HepG2 (cell line): Measurements from ENCODE around the gene SMAD7. TPM values are rescaled to one million over a fixed set of nuclear protein-coding genes. Genes with fewer than 3 reads are reported as not detected.
A peak's percentile ranks its signal among the peaks of the same experiment; 100 is the strongest.

Experiments
- CTCF ChIP-seq: sonication (generic); formaldehyde crosslinking; IDR thresholded peaks from 2 replicates; pipeline ENCODE4 v1.5.0; 2020; ENCODE audit warnings: mild to moderate bottlenecking, missing genetic modification reagents, moderate library complexity
- EP300 ChIP-seq, 3 experiments: sonication (generic) in 1 of 3; formaldehyde crosslinking in 1 of 3; IDR thresholded peaks; 2 replicates each; pipeline versions ENCODE4 v1.5.1 to v1.6.1; 2011 to 2020; ENCODE audit warnings: low read depth in 2 of 3, low read length in 2 of 3, borderline replicate concordance in 1 of 3, improper control_type of control experiment in 1 of 3, mild to moderate bottlenecking in 1 of 3, missing genetic modification reagents in 1 of 3, moderate library complexity in 1 of 3
- GATAD2A ChIP-seq: IDR thresholded peaks from 2 replicates; pipeline ENCODE4 v1.6.1; 2016
- HOMEZ ChIP-seq: IDR thresholded peaks from 2 replicates; pipeline ENCODE4 v1.6.1; 2016; ENCODE audit warnings: low read depth
- HOXA3 ChIP-seq: sonication (generic); formaldehyde crosslinking; IDR thresholded peaks from 2 replicates; pipeline ENCODE4 v1.5.0; 2020; ENCODE audit warnings: missing genetic modification reagents
- KAT8 ChIP-seq: IDR thresholded peaks from 2 replicates; pipeline ENCODE4 v1.6.1; 2016; ENCODE audit warnings: missing genetic modification reagents, missing compliant biosample characterization
- MLLT10 ChIP-seq: sonication (generic); formaldehyde crosslinking; IDR thresholded peaks from 2 replicates; pipeline ENCODE4 v1.4.0; 2020; ENCODE audit warnings: missing genetic modification reagents
- NR2F1 ChIP-seq, 2 experiments: fragments of 450-650 bp in 1 of 2; formaldehyde crosslinking in 1 of 2; IDR thresholded peaks; 2 replicates each; pipeline versions ENCODE4 v1.5.0 to v1.6.1; 2016 to 2020; ENCODE audit warnings: mild to moderate bottlenecking in 1 of 2, missing compliant biosample characterization in 1 of 2, missing genetic modification reagents in 1 of 2, moderate library complexity in 1 of 2
- RCOR2 ChIP-seq: IDR thresholded peaks from 2 replicates; pipeline ENCODE4 v1.6.1; 2016; ENCODE audit warnings: missing biosample characterization, missing genetic modification reagents
- SAP130 ChIP-seq: IDR thresholded peaks from 2 replicates; pipeline ENCODE4 v1.6.1; 2016; ENCODE audit warnings: low read depth
- SRF ChIP-seq: IDR thresholded peaks from 2 replicates; pipeline ENCODE4 v1.6.1; 2011; ENCODE audit warnings: mild to moderate bottlenecking, low read depth, low read length, moderate library complexity
- TEAD2 ChIP-seq: sonication (generic); formaldehyde crosslinking; IDR thresholded peaks from 2 replicates; pipeline ENCODE4 v1.9.0; 2021; ENCODE audit warnings: missing genetic modification reagents
- TP53 ChIP-seq: sonication (generic); formaldehyde crosslinking; conservative IDR thresholded peaks from 2 replicates; pipeline ENCODE4 v1.4.0; 2020; ENCODE audit warnings: missing genetic modification reagents
- XRCC5 ChIP-seq: fragments of 200-400 bp; formaldehyde crosslinking; optimal IDR thresholded peaks from 2 replicates; pipeline ENCODE3; 2017; ENCODE audit warnings: mild to moderate bottlenecking, low read length
- ZBTB7A ChIP-seq: sonication (generic); formaldehyde crosslinking; IDR thresholded peaks from 2 replicates; pipeline ENCODE4 v1.8.0; 2022; ENCODE audit warnings: mild to moderate bottlenecking, missing genetic modification reagents
- ZGPAT ChIP-seq: IDR thresholded peaks from 2 replicates; pipeline ENCODE4 v1.6.1; 2016; ENCODE audit warnings: mild to moderate bottlenecking
- ZNF572 ChIP-seq: sonication (generic); formaldehyde crosslinking; IDR thresholded peaks from 2 replicates; pipeline ENCODE4 v1.5.1; 2020; ENCODE audit warnings: mild to moderate bottlenecking, missing genetic modification reagents
- ZNF749 ChIP-seq: sonication (generic); formaldehyde crosslinking; IDR thresholded peaks from 2 replicates; pipeline ENCODE4 v1.8.0; 2022; ENCODE audit warnings: mild to moderate bottlenecking, missing genetic modification reagents, moderate library complexity, borderline replicate concordance
- ZSCAN31 ChIP-seq: sonication (generic); formaldehyde crosslinking; IDR thresholded peaks from 2 replicates; pipeline ENCODE4 v1.5.0; 2020; ENCODE audit warnings: low read depth, mild to moderate bottlenecking, missing genetic modification reagents
- ZSCAN9 ChIP-seq: IDR thresholded peaks from 2 replicates; pipeline ENCODE4 v1.6.1; 2016; ENCODE audit warnings: borderline replicate concordance
- polyA plus RNA-seq, 8 experiments: library from polyadenylated mRNA; depleted of rRNA in 3 of 8; stranded (reverse) in 7 of 8; unstranded in 1 of 8; fragments of >200 nt; fragmentation: Illumina TruSeq in 4 of 8; extraction: Trizol in 4 of 8; gene quantifications; 2 replicates each; pipeline versions ENCODE4 v1.2.1 to v1.2.3, GENCODE V29; 2011 to 2016; ENCODE audit warnings: low read depth in 4 of 8, missing spikeins in 1 of 8, mixed read lengths in 1 of 8; ENCODE audit not compliant: insufficient read depth in 1 of 8
- total RNA-seq, 5 experiments: library from RNA; depleted of rRNA; stranded (reverse); fragments of >200 nt; fragmentation: Illumina TruSeq; extraction: Trizol; gene quantifications; 2 replicates each; pipeline ENCODE4 v1.2.3, GENCODE V29; 2016; ENCODE audit warnings: low read depth in 1 of 5
- TF ChIP-seq, protein P1 (sequence below): sonication (generic); formaldehyde crosslinking; IDR thresholded peaks from 2 replicates; pipeline ENCODE4 v1.8.0; 2022; ENCODE audit warnings: mild to moderate bottlenecking, missing genetic modification reagents, borderline replicate concordance
- TF ChIP-seq, protein P2 (sequence below): sonication (generic); formaldehyde crosslinking; IDR thresholded peaks from 2 replicates; pipeline ENCODE4 v1.4.0; 2020; ENCODE audit warnings: mild to moderate bottlenecking, missing genetic modification reagents

The SMAD7 gene
- total and polyA plus RNA-seq, 2 of the 13 experiments (the other 11 are each of a cell fraction or from before 2014, with no cell fraction given), result 17.4 to 24.7 TPM

- TF ChIP-seq ZGPAT (CRISPR knock-in tag), result peak; percentile 55; the same call in 1 of the 2 replicates
- TF ChIP-seq ZSCAN31 (CRISPR knock-in tag), result no peak
- no peak for TF ChIP-seq RCOR2 (CRISPR knock-in tag)
- TF ChIP-seq EP300 (IDR thresholded peaks at IDR 0.05; ENCODE audit: low read depth in 2 of 2, low read length in 2 of 2), result peak in 1 of 2 experiments; percentile 33; a peak in 1 of 4 replicates
- peak; percentile 42; the same call in 1 of the 2 replicates for TF ChIP-seq EP300 (CRISPR knock-in tag; IDR thresholded peaks at IDR 0.05; ENCODE audit: borderline replicate concordance)
- 0 out of 2 replicates have a peak, but pooled peaks have one; percentile 13 for TF ChIP-seq HOXA3 (CRISPR knock-in tag)
- 0 out of 2 replicates have a peak, but pooled peaks have one; percentile 12 for TF ChIP-seq HOMEZ (CRISPR knock-in tag)
- TF ChIP-seq GATAD2A (CRISPR knock-in tag), result peak; percentile 71; the same call in 1 of the 2 replicates
- TF ChIP-seq SAP130 (CRISPR knock-in tag), result peak; percentile 71
- no peak for TF ChIP-seq SRF
- peak; percentile 15 to 39; a peak in 2 of 4 replicates for TF ChIP-seq NR2F1 (CRISPR knock-in tag; IDR thresholded peaks at IDR 0.05)
- 0 out of 2 replicates have a peak, but pooled peaks have one; percentile 21 for TF ChIP-seq ZSCAN9 (CRISPR knock-in tag)
- TF ChIP-seq, protein P1, sequence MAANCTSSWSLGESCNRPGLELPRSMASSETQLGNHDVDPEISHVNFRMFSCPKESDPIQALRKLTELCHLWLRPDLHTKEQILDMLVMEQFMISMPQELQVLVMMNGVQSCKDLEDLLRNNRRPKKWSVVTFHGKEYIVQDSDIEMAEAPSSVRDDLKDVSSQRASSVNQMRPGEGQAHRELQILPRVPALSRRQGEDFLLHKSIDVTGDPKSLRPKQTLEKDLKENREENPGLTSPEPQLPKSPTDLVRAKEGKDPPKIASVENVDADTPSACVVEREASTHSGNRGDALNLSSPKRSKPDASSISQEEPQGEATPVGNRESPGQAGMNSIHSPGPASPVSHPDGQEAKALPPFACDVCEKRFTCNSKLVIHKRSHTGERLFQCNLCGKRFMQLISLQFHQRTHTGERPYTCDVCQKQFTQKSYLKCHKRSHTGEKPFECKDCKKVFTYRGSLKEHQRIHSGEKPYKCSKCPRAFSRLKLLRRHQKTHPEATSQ (CRISPR knock-in tag), result no peak
- TF ChIP-seq MLLT10 (CRISPR knock-in tag), result no peak
- no peak for TF ChIP-seq TEAD2 (CRISPR knock-in tag)
- no peak for TF ChIP-seq ZBTB7A (CRISPR knock-in tag)
- TF ChIP-seq TP53 (CRISPR knock-in tag), result no peak
- TF ChIP-seq, protein P2, sequence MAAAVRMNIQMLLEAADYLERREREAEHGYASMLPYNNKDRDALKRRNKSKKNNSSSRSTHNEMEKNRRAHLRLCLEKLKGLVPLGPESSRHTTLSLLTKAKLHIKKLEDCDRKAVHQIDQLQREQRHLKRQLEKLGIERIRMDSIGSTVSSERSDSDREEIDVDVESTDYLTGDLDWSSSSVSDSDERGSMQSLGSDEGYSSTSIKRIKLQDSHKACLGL, result peak; percentile 52; the same call in 1 of the 2 replicates
- TF ChIP-seq KAT8 (CRISPR knock-in tag), result 0 out of 2 replicates have a peak, but pooled peaks have one; percentile 31
- peak; percentile 43 for TF ChIP-seq CTCF (CRISPR knock-in tag)
- TF ChIP-seq ZNF749, result 0 out of 2 replicates have a peak, but pooled peaks have one; percentile 39
- peak; percentile 49; the same call in 1 of the 2 replicates for TF ChIP-seq ZNF572 (CRISPR knock-in tag)
- peak; percentile 62 for TF ChIP-seq XRCC5
Measured at GRCh38 chr18:48990481-48991318, 39.9 kb upstream of the SMAD7 start (continued).
